ENCODE measurements around the gene EVA1A. TPM values are rescaled to one million over a fixed set of nuclear protein-coding genes. Genes with fewer than 3 reads are reported as not detected.

The EVA1A gene
- total RNA-seq, 2 experiments from 2014 or later, result not detected

GRCh38 chr2:75466708-75467311, 93.9 kb downstream of the EVA1A start:
- Histone ChIP-seq H3K4me1 (ENCODE audit: insufficient read depth, low read length, poor library complexity, severe bottlenecking) (no peaks in the 10 kb centered on the region), H3K36me3 (ENCODE audit: insufficient read depth, low read length) (no peaks in the 10 kb centered on the region), H3K4me3 (ENCODE audit: low read depth, low read length, poor library complexity, severe bottlenecking) (no peak overlapping the region), H3K4me2 (ENCODE audit: low read length) (no peak overlapping the region), H3K79me2 (ENCODE audit: insufficient read depth, low read depth, low read length) (no peaks in the 10 kb centered on the region), H4K20me1 (ENCODE audit: insufficient read depth, low read length) (no peaks in the 10 kb centered on the region), H3K9me2 (ENCODE audit: insufficient read depth, low read length) (no peaks in the 10 kb centered on the region), H2AFZ (ENCODE audit: low read length) (no peak overlapping the region), H3K9me3 (ENCODE audit: low read length) (no peaks in the 10 kb centered on the region), H3K27ac (ENCODE audit: low read depth, low read length, poor library complexity, severe bottlenecking) (no peak overlapping the region)
- peak; percentile 90 for TF ChIP-seq CTCF (conservative IDR thresholded peaks at IDR 0.05; ENCODE audit: low read length)
- no peak for TF ChIP-seq EZH2phosphoT487 (IDR thresholded peaks at IDR 0.05; ENCODE audit: borderline replicate concordance, low read depth, low read length)
- intact Hi-C loops (cut with micrococcal nuclease; ENCODE audit: unreplicated experiment), result loop anchor here (1.0 to 10.0 kb wide), 4 partner anchors 65 to 402 kb away; no protein-coding TSS in a partner anchor
- ChIA-PET POLR2A (no interaction called here), CTCF (ENCODE audit: unreplicated experiment) (no interaction called here)
- no TSS peak for BruUV-seq (replicated peaks)
- DNase-seq (ENCODE audit: low spot score), result peak; percentile 43

- Histone ChIP-seq H3K9me2 (ENCODE audit: insufficient read depth, low read length) (no peaks in the 10 kb centered on the region), H3K9me3 (ENCODE audit: low read length) (no peaks in the 10 kb centered on the region), H4K20me1 (ENCODE audit: insufficient read depth, low read length) (no peaks in the 10 kb centered on the region), H3K79me2 (ENCODE audit: insufficient read depth, low read depth, low read length) (no peaks in the 10 kb centered on the region), H3K4me1 (ENCODE audit: insufficient read depth, low read length, poor library complexity, severe bottlenecking) (no peaks in the 10 kb centered on the region), H2AFZ (ENCODE audit: low read length) (no peak overlapping the region), H3K36me3 (ENCODE audit: insufficient read depth, low read length) (no peaks in the 10 kb centered on the region), H3K27ac (ENCODE audit: low read depth, low read length, poor library complexity, severe bottlenecking) (no peak overlapping the region), H3K4me2 (ENCODE audit: low read length) (no peak overlapping the region), H3K4me3 (ENCODE audit: low read depth, low read length, poor library complexity, severe bottlenecking) (no peak overlapping the region)
- ChIA-PET POLR2A (no interaction called here), CTCF (ENCODE audit: unreplicated experiment) (no interaction called here)
- no peak for TF ChIP-seq EZH2phosphoT487 (IDR thresholded peaks at IDR 0.05; ENCODE audit: borderline replicate concordance, low read depth, low read length)
- TF ChIP-seq CTCF (conservative IDR thresholded peaks at IDR 0.05; ENCODE audit: low read length), result peak; percentile 43
- no TSS peak for BruUV-seq (replicated peaks)
- intact Hi-C loops (cut with micrococcal nuclease; ENCODE audit: unreplicated experiment), result loop anchor here (5.0 to 10.0 kb wide), 2 partner anchors 63 to 139 kb away; no protein-coding TSS in a partner anchor
- no peak for DNase-seq (ENCODE audit: low spot score)
Measured at GRCh38 chr2:75465317-75465984, 95.3 kb downstream of the EVA1A start.

- CTCF ChIA-PET (ENCODE audit: unreplicated experiment), result no interaction called here
- no peaks in the 10 kb centered on the region for H4K20me1 ChIP-seq (ENCODE audit: insufficient read depth, low read length)
- no peaks in the 10 kb centered on the region for H3K4me1 ChIP-seq (ENCODE audit: insufficient read depth, low read length, poor library complexity, severe bottlenecking)
- H2AFZ ChIP-seq (ENCODE audit: low read length), result no peak overlapping the region
- POLR2A ChIA-PET, result no interaction called here
- H3K4me2 ChIP-seq (ENCODE audit: low read length), result no peak overlapping the region
- peak; percentile 78 for TF ChIP-seq CTCF (conservative IDR thresholded peaks at IDR 0.05; ENCODE audit: low read length)
- no peak for TF ChIP-seq EZH2phosphoT487 (IDR thresholded peaks at IDR 0.05; ENCODE audit: borderline replicate concordance, low read depth, low read length)
- no peak overlapping the region for H3K27ac ChIP-seq (ENCODE audit: low read depth, low read length, poor library complexity, severe bottlenecking)
- intact Hi-C loops (cut with micrococcal nuclease; ENCODE audit: unreplicated experiment), result loop anchor here (10.0 kb wide), 1 partner anchor 140 kb away; no protein-coding TSS in a partner anchor
- no peak overlapping the region for H3K4me3 ChIP-seq (ENCODE audit: low read depth, low read length, poor library complexity, severe bottlenecking)
- H3K36me3 ChIP-seq (ENCODE audit: insufficient read depth, low read length), result no peaks in the 10 kb centered on the region
- BruUV-seq (replicated peaks), result no TSS peak
- H3K9me3 ChIP-seq (ENCODE audit: low read length), result no peaks in the 10 kb centered on the region
- H3K9me2 ChIP-seq (ENCODE audit: insufficient read depth, low read length), result no peaks in the 10 kb centered on the region
- peak; percentile 5 for DNase-seq (ENCODE audit: low spot score)
- H3K79me2 ChIP-seq (ENCODE audit: insufficient read depth, low read depth, low read length), result no peaks in the 10 kb centered on the region
Measured at GRCh38 chr2:75464348-75464946, 96.3 kb downstream of the EVA1A start.
